Heart left ventricle (tissue), 16 donors: ENCODE results near the gene CERT1. TPM values are rescaled to one million over a fixed set of nuclear protein-coding genes. Genes with fewer than 3 reads are reported as not detected.

ENCODE experiments used
- ATAC-seq, 4 donors: fragments of 200-7000 bp; cut with Tn5 transposase; one replicate each; pipeline ENCODE4 v1.9.1; 2020 to 2022; ENCODE audit warnings: moderate library complexity in 4 of 4, mild to moderate bottlenecking in 3 of 4, moderate number of reproducible peaks in 1 of 4
- DNase-seq, 5 donors: peaks; one replicate each; pipeline ENCODE4 v3.0.0-alpha.2; 2020
- H3K27ac ChIP-seq, 12 donors: fragments of 200-600 bp; sonication (generic) in 4 of 12; one replicate each; pipeline versions ENCODE4 v1.5.0 to v1.8.0; 2016 to 2022; ENCODE audit warnings: mild to moderate bottlenecking in 2 of 12
- H3K27me3 ChIP-seq, 9 donors: fragments of 200-600 bp; sonication (generic) in 2 of 9; one replicate each; pipeline versions ENCODE4 v1.5.1 to v1.8.0; 2016 to 2022; ENCODE audit warnings: mild to moderate bottlenecking in 3 of 9
- H3K36me3 ChIP-seq, 9 donors: fragments of 200-600 bp; sonication (generic) in 2 of 9; one replicate each; pipeline versions ENCODE4 v1.5.0 to v1.8.0; 2018 to 2022; ENCODE audit warnings: mild to moderate bottlenecking in 2 of 9
- H3K4me1 ChIP-seq, 12 donors: fragments of 200-600 bp; sonication (generic) in 4 of 12; one replicate each; pipeline versions ENCODE4 v1.5.0 to v1.8.0; 2016 to 2022; ENCODE audit warnings: mild to moderate bottlenecking in 3 of 12
- H3K4me3 ChIP-seq, 12 donors: fragments of 200-600 bp; sonication (generic) in 4 of 12; one replicate each; pipeline versions ENCODE4 v1.5.0 to v1.8.0; 2017 to 2022; ENCODE audit warnings: mild to moderate bottlenecking in 9 of 12, moderate library complexity in 4 of 12
- H3K9me3 ChIP-seq, 12 donors: fragments of 200-600 bp; sonication (generic) in 4 of 12; one replicate each; pipeline versions ENCODE4 v1.5.0 to v1.8.0; 2016 to 2022; ENCODE audit warnings: mild to moderate bottlenecking in 1 of 12
- POLR2A ChIP-seq, 2 donors: fragments of 450-650 bp; IDR thresholded peaks; one replicate each; pipeline ENCODE4 v1.6.1; 2017; ENCODE audit warnings: antibody characterized with exemption in 2 of 2, mild to moderate bottlenecking in 2 of 2, moderate library complexity in 2 of 2
- WGBS, 4 donors: extraction: QIAGEN DNeasy Blood & Tissue Kit in 2 of 4; methylation state at CpG; one replicate each; pipeline versions ENCODE4 v1.1.5 to v1.1.7; 2013 to 2018; 5-methylcytosine and 5-hydroxymethylcytosine counted together
- intact Hi-C, 10 donors: fragments of 100-400 bp; cut with DNase I; formaldehyde crosslinking; loops; one replicate each; pipeline versions ENCODE4 v1.11.1 to v1.14.2; 2022
- polyA plus RNA-seq, 2 donors: library from polyadenylated mRNA; stranded (reverse); fragments of 200-250 nt; gene quantifications; one replicate each; pipeline ENCODE4 v1.2.3, GENCODE V29; 2013
- total RNA-seq, 9 donors: library from RNA; depleted of rRNA in 2 of 9; stranded (reverse); fragments of >200 nt in 2 of 9; fragmentation: NEBNext Ultra II Directional in 3 of 9; extraction: Animal tissue kit (Norgen Biotek cat#: 25700) in 3 of 9; gene quantifications; one replicate each; pipeline versions ENCODE4 v1.1.0 to v1.2.4, GENCODE V29; 2016 to 2023
- TF ChIP-seq, protein P1 (sequence below), 12 donors: fragments of 200-600 bp; sonication (generic) in 4 of 12; IDR thresholded peaks; one replicate each; pipeline versions ENCODE4 v1.5.0 to v1.8.0; 2018 to 2022; ENCODE audit warnings: antibody characterized with exemption in 12 of 12, mild to moderate bottlenecking in 5 of 12
- donor health status: ischemic (EF 13 %, LVEDD 7.1; RV severe dilation, severe dysfunction).
- donor health status: healthy with polysubstance abuse.
- donor health status: DM: no; HTN: yes; CAD: no.
- donor health status: DM: no; HTN: no; CAD: no.
- donor health status: ischemic (EF 25% LVEDD 6.9; RV normal size, moderate dysfunction).
- donor health status: ischemic (EF 25% LVEDD 5.7; RV mildly dilated, moderate dysfunction).
- donor health status: healthy.
- donor health status: DM: yes; HTN: yes; CAD: no.
- donor health status: ischemic (EF 35%, LVEDD 5.7; RV mildly dilated, moderate dysfunction).
- donor health status: nonischemic (EF 11% LVEDD 7.7; RV severe dilation, severe dysfunction).
- donor health status: DM: yes; HTN: yes; CAD: no.
- donor health status: PGD.
- donor health status: ischemic (EF 29% LVEDD 5.4; RV normal size, mild dysfunction).
- donor health status: nonischemic (EF 23%, LVEDD 6.1; RV moderate dilation, normal function).

The CERT1 gene
- total and polyA plus RNA-seq, 11 donors = 6.7 to 57.6 (median 27.3) TPM

- H3K9me3 ChIP-seq = no peaks in the 10 kb centered on the region
- no peak overlapping the region for H3K27ac ChIP-seq
- no peaks in the 10 kb centered on the region for H3K27me3 ChIP-seq
- 89 to 100% (median 96%) methylated on average over 1 of the region's 1 CpG for WGBS, 4 donors
- no peak overlapping the region for H3K4me3 ChIP-seq
- H3K4me1 ChIP-seq = no peaks in the 10 kb centered on the region
- intact Hi-C loops = no loop called here
- TF ChIP-seq, protein P1, sequence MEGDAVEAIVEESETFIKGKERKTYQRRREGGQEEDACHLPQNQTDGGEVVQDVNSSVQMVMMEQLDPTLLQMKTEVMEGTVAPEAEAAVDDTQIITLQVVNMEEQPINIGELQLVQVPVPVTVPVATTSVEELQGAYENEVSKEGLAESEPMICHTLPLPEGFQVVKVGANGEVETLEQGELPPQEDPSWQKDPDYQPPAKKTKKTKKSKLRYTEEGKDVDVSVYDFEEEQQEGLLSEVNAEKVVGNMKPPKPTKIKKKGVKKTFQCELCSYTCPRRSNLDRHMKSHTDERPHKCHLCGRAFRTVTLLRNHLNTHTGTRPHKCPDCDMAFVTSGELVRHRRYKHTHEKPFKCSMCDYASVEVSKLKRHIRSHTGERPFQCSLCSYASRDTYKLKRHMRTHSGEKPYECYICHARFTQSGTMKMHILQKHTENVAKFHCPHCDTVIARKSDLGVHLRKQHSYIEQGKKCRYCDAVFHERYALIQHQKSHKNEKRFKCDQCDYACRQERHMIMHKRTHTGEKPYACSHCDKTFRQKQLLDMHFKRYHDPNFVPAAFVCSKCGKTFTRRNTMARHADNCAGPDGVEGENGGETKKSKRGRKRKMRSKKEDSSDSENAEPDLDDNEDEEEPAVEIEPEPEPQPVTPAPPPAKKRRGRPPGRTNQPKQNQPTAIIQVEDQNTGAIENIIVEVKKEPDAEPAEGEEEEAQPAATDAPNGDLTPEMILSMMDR (IDR thresholded peaks at IDR 0.05) = no peak
- H3K36me3 ChIP-seq = peaks cover 0 to 100% (median 79%) of the 10 kb centered on the region in 9 donors
- no peak for DNase-seq
- ATAC-seq = no peak
Observed at GRCh38 chr5:75380099-75380498, 131.3 kb downstream of the CERT1 start.

DNA sequence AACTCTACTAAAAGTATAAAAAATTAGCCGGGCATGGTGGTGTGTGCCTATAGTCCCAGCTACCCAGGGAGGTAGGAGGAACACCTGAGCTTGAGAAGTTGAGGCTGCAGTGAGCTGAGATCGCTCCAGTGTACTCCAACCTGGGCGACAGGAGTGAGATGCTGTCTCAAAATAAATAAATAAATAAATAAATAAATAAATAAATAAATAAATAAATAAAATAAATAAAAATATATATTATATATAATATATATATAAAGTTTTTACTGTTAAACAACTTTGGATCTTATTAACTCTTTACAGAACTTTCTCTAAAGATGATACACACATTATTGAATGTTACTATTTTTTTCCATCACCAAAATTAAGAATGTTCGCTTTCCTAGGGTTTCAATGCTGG lies 136.0 kb downstream of the CERT1 start:
- Histone ChIP-seq H3K4me3 (no peak overlapping the region), H3K27me3 (no peaks in the 10 kb centered on the region), H3K4me1 (no peaks in the 10 kb centered on the region), H3K36me3 (peaks cover 0 to 94% (median 63%) of the 10 kb centered on the region in 9 donors), H3K9me3 (no peaks in the 10 kb centered on the region), H3K27ac (no peak overlapping the region)
- intact Hi-C loops = no loop called here
- no peak for ATAC-seq
- no peak for DNase-seq
- no peak for TF ChIP-seq POLR2A (IDR thresholded peaks at IDR 0.05)
- TF ChIP-seq, protein P1 (IDR thresholded peaks at IDR 0.05) = no peak
- WGBS, 4 donors = 95 to 97% (median 96%) methylated on average over 4 of the region's 4 CpGs

GRCh38 chr5:75374394-75374814 lies 137.0 kb downstream of the CERT1 start:
- no peak overlapping the region for H3K4me3 ChIP-seq
- WGBS, 4 donors = 81 to 89% (median 88%) methylated on average over 12 of the region's 12 CpGs
- peaks cover 0 to 89% (median 53%) of the 10 kb centered on the region in 9 donors for H3K36me3 ChIP-seq
- DNase-seq = no peak
- no peak for ATAC-seq
- H3K4me1 ChIP-seq = no peaks in the 10 kb centered on the region
- TF ChIP-seq POLR2A (IDR thresholded peaks at IDR 0.05) = no peak
- TF ChIP-seq, protein P1 (IDR thresholded peaks at IDR 0.05) = no peak
- intact Hi-C loops = no loop called here
- H3K27me3 ChIP-seq = no peaks in the 10 kb centered on the region
- H3K9me3 ChIP-seq = no peaks in the 10 kb centered on the region
- no peak overlapping the region for H3K27ac ChIP-seq

DNA sequence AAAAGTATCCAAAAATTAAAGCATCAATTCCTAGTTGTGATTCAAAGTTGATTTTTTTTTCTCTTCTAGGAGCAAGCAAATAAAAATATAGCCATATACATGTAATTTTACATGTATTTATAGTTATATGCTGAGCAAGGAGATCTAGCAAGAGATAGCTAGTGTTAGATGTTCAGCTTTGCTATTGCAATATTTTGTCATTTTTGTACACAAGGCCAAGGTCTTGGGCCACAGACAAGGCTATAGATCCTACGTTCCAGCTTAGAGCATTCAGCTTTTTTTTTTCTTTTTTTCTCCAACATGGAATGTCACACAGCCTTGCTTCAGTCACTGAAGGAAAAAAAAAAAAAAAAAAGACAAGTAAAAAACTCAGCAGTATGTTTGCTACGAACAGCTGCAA lies 137.6 kb downstream of the CERT1 start:
- intact Hi-C loops = no loop called here
- TF ChIP-seq POLR2A (IDR thresholded peaks at IDR 0.05) = no peak
- TF ChIP-seq, protein P1 (IDR thresholded peaks at IDR 0.05) = no peak
- no peak for ATAC-seq

More for the DNA sequence above, 137.6 kb downstream of the CERT1 start:
- no peak overlapping the region for H3K27ac ChIP-seq
- H3K36me3 ChIP-seq = peaks cover 0 to 83% (median 48%) of the 10 kb centered on the region in 9 donors
- no peak for DNase-seq
- H3K4me1 ChIP-seq = no peaks in the 10 kb centered on the region
- no peaks in the 10 kb centered on the region for H3K27me3 ChIP-seq
- H3K4me3 ChIP-seq = no peak overlapping the region
- WGBS, 4 donors = 78 to 91% (median 80%) methylated on average over 2 of the region's 2 CpGs
- no peaks in the 10 kb centered on the region for H3K9me3 ChIP-seq
